GM10847 (cell line): Measurements from ENCODE around the gene CTAGE4.
"Not testable (repeated sequence)": the region's sequence is repeated elsewhere in the genome, so short reads cannot be mapped to it uniquely, and the experiment has no call there.

Experiments used
- POLR2A ChIP-seq: IDR thresholded peaks from 2 replicates; pipeline ENCODE4 v1.6.1; 2011; ENCODE audit not compliant: insufficient read length; ENCODE audit errors: extremely low read depth

CTAGE4 gene, protein sequence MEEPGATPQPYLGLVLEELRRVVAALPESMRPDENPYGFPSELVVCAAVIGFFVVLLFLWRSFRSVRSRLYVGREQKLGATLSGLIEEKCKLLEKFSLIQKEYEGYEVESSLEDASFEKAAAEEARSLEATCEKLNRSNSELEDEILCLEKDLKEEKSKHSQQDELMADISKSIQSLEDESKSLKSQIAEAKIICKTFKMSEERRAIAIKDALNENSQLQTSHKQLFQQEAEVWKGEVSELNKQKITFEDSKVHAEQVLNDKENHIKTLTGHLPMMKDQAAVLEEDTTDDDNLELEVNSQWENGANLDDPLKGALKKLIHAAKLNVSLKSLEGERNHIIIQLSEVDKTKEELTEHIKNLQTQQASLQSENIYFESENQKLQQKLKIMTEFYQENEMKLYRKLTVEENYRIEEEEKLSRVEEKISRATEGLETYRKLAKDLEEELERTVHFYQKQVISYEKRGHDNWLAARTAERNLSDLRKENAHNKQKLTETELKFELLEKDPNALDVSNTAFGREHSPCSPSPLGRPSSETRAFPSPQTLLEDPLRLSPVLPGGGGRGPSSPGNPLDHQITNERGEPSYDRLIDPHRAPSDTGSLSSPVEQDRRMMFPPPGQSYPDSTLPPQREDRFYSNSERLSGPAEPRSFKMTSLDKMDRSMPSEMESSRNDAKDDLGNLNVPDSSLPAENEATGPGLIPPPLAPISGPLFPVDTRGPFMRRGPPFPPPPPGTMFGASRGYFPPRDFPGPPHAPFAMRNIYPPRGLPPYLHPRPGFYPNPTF

DNA sequence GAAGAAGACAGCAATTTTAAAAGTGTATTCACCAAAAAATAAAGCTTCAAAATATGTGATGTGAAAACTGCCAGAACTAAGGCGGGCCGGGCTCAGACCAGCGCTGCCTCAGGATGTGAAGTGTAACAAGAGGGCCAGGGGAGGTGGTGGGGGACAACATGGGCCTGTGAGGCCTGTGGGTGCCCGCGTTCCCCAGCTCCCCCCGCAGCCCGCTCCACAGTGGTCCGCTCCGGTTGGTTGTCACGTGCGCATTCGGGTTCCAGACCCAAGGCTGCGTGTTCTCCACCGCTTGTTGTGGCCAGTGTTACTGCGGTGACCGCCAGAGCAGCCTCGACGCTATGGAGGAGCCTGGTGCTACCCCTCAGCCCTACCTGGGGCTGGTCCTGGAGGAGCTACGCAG lies at the start of gene CTAGE4:
CTAGE4 (plus strand) TSS at position 301 of the 400 bp plus-strand sequence; CDS start at position 339, 38 bp downstream.
- not testable (repeated sequence) for TF ChIP-seq POLR2A

DNA sequence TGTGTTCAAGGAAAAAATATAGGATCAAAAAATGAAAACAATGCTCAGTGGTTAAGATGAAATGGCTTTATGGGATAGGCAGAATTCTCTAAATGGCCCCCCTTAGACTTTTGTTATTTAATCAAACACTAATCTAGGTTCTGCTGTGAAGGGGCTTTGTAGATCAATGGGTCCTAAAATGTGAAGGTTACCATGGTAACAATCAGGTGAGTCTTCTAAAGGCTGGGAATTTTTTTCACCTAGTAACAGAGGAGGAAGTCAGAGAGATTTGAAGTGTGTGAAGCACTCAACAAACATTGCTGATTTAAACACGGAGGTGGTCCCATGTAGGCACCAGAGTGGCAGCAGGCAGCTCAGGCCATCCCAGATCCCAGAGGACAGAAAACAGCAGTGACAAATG lies 49.1 kb upstream of the CTAGE4 start:
- TF ChIP-seq POLR2A = no peak

DNA sequence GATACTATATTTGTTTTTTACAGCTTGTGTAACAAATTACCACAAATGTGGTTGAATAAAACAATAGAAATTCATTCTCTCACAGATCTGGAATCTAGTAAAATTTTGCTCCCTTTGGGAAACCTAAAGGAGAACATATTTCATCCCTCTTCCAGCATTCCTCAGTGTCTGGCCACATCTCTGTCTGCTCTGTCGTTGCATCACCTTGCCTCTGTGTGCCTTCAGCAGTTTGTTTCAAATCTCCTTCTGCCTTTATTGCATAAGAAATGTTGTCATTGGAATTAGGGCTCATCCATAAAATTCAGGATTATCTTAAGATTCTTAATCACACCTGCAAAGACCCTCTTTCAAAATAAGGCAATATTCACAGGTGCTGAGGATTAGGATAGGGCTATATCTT lies 45.8 kb upstream of the CTAGE4 start:
- TF ChIP-seq POLR2A = no peak

DNA sequence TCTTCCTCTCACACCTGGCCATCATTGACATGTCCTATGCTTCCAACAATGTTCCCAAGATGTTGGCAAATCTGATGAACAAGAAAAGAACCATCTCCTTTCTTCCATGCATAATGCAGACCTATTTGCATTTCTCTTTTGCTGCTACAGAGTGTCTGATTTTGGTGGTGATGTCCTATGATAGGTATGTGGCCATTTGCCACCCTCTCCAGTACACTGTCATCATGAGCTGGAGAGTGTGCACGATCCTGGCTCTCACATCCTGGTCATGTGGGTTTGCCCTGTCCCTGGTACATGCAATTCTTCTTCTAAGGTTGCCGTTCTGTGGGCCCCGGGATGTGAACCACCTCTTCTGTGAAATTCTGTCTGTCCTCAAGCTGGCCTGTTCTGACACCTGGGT lies 41.1 kb upstream of the CTAGE4 start:
- TF ChIP-seq POLR2A = no peak

DNA sequence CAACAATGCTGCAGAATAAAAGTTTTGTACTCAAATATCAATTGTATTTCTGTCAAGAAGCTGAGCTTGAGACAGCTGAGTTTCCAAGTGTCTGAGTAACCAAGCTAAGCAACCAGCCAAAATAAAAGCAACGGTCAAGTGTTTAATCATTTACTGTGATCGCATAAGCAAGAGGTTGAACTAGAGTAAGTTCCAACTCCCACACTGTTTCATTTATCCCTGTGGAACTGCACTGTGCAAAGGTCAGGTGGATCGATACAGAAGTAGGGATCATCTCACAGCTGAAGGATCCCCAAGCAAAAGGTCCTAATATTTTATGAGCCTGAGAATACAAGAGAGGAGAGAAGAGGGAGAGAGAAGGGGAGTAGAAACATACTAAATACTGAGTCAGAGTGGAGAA lies 38.8 kb upstream of the CTAGE4 start:
- TF ChIP-seq POLR2A = no peak

DNA sequence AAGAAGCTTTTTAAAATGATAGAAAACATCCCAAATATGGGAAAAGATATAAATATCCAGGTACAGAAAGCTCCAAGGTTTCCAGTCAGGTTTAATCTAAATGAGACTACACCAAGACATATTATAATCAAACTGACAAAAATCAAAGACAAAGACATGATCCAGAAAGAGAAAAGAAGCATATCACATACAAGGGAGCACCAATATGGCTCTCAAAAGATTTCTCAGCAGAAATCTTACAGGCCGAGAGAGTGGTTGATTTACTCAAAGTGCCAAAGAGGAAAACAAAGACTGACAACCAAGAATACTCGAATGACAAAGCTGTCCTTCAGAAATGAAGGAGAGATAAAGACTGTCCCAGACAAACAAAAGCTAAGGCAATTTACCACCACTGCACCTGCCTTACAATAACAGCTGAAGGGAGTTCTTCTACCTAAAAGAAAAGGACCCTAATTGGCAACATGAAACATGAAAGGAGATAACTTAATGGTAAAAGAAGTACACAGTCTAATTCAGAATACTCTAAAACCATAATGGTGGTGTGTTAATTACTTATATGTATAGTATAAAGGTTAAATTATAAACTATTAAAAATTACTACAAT lies 34.9 kb upstream of the CTAGE4 start:
- TF ChIP-seq POLR2A = no peak

DNA sequence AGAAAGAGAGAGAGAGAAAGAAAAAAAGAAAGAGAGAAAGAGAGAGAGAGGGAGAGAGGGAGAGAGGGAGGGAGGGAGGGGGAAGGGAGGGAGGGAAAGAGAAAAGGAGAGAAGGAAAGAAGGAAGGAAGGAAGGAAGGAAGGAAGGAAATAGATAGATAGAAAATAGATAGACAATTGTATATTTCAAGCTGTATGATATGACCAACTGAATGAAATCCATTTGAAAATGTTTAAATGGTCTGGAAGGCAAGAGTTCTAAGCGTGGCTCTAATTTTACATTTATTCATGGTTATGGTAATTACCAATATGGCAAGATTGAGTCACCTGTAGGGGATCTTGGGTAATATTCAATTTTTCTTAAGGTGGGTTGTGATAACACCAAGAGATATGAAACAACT lies 24.4 kb upstream of the CTAGE4 start:
- no peak for TF ChIP-seq POLR2A

DNA sequence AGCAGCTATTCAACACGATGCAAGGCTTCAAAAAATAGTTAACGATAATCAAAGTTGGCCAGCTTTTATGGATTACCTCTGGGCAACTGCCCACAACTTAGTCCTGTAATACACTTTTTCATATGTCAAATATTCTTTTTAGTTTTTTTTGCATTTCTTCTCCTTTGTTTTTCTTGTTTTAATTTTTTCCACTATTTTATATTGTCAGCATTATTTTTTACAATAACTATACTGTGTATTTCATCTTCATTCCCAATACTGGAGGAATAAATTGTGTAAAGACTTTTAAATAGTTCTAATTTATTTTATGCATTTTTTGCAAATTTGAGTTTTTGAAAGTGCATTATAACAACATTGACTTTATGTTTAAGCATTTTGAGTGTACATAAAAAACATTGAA lies 18.5 kb upstream of the CTAGE4 start:
- no peak for TF ChIP-seq POLR2A

DNA sequence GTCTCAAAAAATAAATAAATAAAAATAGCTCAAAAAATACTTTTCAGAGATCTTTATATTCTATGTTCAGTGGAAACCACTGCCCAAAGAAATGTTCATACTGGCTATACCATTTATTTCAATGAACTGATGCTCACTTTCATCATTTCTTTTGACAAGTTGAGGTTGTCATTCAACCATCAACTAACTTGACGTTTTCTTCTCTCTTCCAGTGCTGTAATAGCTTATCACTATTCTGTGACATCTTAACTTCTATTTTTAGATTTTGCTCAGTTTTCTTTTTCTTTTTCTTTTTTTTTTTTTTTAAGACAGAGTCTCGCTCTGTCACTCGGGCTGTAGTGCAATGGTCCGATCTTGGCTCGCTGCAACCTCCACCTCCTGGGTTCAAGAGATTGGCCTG lies 8.7 kb upstream of the CTAGE4 start:
- no peak for TF ChIP-seq POLR2A

DNA sequence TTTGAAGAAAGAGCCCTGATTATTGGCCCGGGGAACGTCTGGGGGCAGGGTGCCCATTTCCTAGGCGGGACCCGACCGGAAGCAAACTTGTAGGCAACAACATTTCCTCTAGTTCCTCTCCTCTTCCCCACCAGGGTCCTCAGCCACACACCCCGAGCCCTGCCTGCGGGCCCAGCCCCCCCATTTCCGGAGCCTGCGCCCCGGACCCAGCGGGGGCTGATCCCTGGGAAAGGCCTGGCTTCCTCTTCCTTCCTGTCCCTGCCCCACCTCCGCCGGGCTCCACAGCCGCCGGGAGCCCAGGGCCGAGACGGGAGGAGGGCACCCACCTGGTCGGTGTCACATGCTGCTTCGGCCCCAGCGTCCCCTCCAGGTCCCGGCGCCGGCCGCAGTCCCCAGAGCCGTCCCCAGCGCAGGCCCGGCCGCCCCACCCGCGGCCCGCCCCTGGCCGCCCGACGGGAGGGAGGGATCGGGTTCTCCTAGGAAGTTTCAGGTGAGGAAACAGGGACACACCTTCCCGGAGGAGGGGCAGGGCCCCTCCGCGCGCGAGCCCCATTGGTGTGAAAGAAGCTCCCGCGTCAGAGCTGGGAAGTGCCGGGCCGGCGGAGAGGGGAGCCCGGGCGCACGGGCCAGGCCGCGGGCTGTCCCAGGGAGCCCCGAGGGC lies 12.1 kb downstream of the CTAGE4 start, which contains the start of gene ARHGEF35:
ARHGEF35 (minus strand) TSS at position 622 of the 661 bp plus-strand sequence. CDS start 7,450 bp downstream, outside the sequence.
- TF ChIP-seq POLR2A = not testable (repeated sequence)
